DOHH2 (cell line): ENCODE measurements around the gene KREMEN2.

ENCODE experiments used
- CTCF ChIP-seq: fragments of 200-600 bp; sonication (generic); IDR thresholded peaks from one replicate; pipeline ENCODE4 v1.5.1; 2014; ENCODE audit warnings: antibody characterized with exemption, mild to moderate bottlenecking, low read depth, low read length; ENCODE audit not compliant: poor library complexity, severe bottlenecking
- EZH2phosphoT487 ChIP-seq: fragments of 200-600 bp; sonication (generic); IDR thresholded peaks from 2 replicates; pipeline ENCODE4 v1.6.1; 2017; ENCODE audit warnings: borderline replicate concordance, mild to moderate bottlenecking, antibody characterized with exemption, low read length, moderate library complexity, mixed read lengths

- TF ChIP-seq CTCF (no peak), EZH2phosphoT487 (no peak)
These were observed 26.8 kb downstream of the KREMEN2 start for GRCh38 chr16:2990891-2991290.
